GM18519 (cell line): ENCODE results near the gene SLC5A3.
A peak's percentile ranks its signal among the peaks of the same experiment; 100 is the strongest.

Experiments used
- ATAC-seq: cut with Tn5 transposase; IDR thresholded peaks from one replicate; pipeline ENCODE4 v1.9.1; 2021; ENCODE audit warnings: mild to moderate bottlenecking, moderate library complexity; ENCODE audit not compliant: unreplicated experiment, low FRiP score

Gene SLC5A3

GRCh38 chr21:34073032-34073748 is at the start of gene SLC5A3, which contains the start of gene MRPS6:
Gene SLC5A3 (plus strand): TSS chr21:34073578. CDS start chr21:34095199, 21,621 bp downstream.
Gene MRPS6 (plus strand): TSS chr21:34073578. CDS start chr21:34073701, 123 bp downstream.
- ATAC-seq: peak; percentile 44

GRCh38 chr21:34023691-34024373 is 49.5 kb upstream of the SLC5A3 start:
- no peak for ATAC-seq

DNA sequence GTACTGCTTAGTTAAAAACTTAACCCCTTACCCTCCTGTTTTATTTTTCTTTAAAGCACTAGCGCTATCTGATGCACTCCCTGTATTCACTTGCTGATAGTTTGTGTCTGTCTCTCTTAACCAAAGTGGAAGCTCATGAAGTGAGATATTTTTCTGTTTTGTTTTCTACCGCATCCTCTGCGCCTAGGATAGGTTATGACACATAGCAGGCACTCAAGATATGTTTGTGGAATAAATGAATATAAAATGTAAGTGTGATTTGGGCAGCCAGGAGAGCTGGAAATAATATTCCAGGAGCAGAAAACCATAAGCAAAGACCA is 49.0 kb upstream of the SLC5A3 start:
- ATAC-seq: no peak

DNA sequence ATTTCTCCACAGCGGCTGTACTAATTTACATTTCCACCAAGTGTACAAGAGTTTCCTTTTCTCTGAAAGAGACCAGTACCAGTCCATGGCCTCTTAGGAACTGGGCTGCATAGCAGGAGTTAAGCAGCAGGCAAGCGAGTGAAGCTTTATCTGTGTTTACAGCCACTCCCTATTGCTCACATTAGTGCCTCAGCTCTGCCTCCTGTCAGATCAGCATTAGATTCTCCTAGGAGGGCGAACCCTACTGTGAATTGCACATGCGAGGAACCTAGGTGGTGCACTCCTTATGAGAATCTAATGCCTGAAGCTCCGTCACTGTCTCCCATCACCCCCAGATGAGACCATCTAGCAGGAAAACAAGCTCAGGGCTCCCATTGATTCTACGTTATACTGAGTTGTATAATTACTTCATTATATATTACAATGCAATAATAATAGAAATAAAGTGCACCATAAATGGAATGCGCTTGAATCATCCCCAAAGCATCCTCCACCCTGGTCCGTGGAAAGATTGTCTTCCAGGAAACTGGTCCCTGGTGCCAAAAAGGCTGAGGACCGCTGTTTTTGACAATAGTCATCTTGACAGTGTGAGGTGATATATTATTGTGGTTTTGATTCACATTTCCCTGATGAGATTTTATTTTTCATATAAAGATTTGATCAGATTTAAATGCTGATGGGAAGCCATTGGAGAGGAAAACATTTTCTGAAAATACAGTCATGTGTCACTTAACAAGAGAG is 45.5 kb upstream of the SLC5A3 start:
- ATAC-seq: no peak

DNA sequence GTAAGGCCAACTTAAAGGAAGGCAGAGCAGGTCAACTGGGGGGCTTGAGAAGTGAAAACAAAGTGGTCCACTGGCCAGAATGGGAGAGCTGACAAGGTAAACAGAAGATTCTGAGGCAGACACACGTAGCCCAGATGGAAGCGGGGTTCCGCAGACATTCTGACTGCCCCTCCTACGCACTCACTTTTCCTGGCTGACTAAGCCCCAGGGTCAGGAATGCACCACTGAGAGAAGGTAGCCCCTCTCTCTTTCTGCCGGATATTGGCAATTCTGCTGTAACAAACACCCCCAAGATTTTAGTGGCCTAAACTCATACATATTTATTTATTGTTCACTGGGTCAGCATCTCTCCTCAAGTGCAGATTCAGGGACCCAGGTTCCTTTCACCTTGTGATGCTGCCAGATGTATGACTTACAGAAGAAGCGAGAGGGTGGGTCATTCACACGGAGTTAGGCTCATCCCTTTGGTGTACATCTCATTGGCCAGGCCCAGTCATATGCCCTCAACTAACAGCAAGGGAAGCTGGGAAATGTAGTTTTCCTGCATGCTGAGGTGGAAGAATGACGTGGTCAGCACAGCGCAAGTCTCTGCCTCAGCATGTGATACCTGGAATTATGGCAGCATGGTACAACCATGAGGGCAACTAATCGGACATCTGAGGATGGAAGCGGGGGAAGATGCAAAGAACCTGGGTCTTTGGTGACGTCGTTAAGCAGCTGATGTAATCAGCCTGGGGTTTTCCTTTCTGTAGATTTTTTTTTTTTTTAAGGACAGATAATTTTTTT is 43.4 kb upstream of the SLC5A3 start:
- peak; percentile 87 for ATAC-seq

DNA sequence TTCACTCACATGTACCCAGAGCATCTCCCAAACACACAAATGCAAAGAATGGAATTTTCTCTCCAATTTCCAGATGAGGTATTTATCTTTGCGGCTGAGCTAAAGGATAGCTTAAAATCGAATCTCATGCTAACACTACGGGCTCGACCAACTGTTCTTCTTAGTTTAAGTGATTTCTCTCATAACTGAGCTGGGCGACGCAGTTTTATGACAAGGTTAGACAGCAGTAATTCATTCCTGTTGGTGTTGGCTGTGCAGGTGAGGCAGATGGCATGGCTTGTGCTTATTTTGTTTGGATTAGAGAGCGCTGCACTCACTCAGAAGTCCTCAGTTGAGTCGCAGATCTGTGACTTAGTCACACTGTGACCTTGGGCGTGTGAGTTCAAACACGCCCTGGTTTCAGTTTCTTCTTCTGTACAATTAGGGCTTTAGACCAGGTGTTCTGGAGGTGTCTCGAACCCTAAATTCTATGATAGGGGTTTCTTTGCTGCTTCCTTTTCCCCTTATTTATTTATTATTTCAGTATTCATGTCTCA is 41.5 kb upstream of the SLC5A3 start:
- no peak for ATAC-seq

DNA sequence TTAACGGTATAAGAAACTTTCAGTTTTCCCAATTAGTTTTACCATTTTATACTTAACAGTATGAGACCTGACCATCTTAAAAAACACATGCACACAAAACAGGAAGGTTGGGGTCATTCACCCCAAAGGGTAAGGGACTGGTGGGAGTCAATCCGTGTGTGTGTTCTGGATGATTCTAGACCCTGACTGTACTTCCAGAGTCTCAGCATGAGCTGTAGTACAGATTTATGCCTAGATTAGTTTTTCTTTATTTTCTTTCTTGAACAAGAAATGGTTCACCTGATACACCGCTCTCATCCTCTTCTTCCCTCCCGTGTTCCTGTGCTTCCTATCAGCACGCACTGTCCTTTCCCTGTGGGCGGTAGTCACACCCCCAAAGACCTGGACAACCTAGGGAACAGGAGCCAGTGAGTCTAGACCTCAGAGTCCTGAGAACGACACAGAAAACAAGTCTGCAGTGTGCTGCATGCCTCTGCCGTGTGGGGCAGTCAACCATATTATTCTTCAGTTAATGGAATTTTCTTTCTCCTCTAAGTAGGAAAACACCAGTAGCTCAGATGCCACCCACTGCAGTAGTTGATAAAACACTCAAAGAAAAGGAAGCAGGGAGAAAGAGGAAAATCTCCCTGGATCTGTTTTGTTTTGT is 38.9 kb upstream of the SLC5A3 start:
- no peak for ATAC-seq

- no peak for ATAC-seq
Observed at GRCh38 chr21:34035619-34036354, 37.6 kb upstream of the SLC5A3 start.

DNA sequence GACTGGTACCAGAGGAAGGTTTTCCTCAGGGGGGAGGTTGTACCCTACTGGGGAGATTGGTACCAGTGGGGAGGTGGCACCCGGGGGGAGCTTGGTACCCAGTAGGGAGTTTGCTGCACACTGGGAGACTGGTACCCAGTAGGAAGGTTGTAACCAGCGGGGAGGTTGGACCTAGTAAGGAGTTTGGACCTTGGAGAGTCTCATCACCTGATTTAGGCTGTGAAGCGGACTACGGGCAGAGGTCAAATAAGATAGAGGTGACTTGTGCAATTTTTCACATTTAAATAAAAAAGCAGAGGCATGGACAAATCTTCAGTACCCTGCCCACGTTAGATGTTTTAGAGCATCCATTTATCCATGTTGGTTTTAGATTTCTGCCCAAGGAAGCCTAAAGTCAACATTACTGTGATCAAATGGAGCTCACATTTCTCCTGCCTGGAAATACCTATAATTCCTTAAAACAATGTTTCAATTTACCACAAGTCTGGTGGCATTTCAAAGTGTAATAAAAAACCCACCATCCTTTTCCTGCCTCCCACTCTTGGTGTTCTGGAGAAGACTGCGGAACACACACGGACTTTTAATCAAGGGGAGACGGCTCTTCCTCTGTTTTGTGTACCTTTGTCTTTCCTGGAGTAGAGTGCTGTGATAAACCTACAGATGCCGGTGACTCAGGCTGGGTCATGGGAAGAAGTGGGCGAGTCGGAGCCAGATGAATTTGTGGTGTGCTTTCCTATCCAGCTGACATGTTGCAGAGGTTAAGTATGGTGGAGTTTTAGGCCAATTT is 36.2 kb upstream of the SLC5A3 start:
- no peak for ATAC-seq

DNA sequence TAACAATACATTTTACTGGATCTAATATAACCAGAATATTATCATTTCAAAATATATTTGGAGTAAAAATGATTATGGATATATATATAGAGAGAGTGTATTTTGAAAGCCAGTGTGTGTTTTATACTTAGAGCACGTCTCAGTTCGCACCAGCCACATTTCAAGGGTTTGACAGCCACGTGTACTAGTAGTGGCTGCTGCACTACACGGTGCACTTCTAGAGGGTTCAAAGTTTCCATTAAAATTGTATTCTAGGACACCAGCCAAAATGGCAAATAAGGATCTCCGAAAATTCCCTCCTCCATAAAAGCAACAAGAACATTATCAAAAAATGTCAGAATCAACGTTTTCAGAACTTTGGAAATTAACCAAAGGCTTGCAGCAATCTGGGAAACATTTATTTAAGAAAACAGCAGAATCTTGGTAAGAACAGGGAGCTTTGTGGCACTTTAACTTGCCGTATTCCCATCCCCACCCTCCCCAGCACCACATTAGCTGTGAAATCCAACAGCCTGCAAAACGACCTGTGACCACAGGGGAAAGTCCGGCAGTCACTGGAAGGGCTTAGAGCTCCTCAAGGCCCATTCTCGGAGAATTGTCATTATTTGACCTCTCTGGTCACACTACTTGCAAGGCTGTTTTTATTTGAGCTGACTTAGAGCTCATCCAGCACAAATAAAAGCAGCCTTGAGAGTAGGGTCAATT is 33.5 kb upstream of the SLC5A3 start:
- ATAC-seq: no peak

DNA sequence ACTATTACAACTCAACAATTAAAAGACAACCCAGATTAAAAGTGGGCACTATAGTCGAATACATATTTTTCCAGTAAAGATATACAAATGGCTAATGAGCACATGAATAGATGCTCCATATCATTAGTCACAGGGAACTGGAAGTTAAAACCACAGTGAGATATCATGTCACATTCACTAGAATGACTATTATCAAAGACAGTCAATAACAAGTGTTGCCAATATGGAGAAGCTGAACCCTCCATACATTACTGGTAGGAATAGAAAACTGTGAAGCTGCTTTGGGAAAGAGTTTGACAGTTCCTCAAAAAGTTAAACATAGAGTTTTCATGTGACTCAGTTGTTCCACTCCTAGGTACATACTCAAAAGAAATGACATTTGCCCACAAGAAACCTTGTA is 30.6 kb upstream of the SLC5A3 start:
- ATAC-seq: no peak

GRCh38 chr21:34043333-34043732 is 30.0 kb upstream of the SLC5A3 start:
- no peak for ATAC-seq

DNA sequence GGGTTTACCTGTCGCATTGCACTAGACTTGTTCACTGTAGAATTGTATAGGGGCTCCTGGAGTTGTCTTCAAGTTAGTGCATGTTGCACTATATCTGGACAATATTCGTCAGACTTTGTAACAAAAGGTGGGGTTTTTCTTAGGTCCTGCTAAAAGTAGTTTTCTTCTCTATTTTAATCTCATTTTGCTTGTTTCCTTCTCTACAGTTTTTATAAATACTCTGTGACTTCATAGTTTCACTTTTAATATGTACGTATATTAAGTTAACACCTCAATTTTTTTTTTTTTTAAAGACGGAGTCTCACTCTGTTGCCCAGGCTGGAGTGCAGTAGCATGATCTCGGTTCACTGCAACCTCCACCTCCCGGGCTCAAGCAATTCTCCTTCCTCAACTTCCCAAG is 26.5 kb upstream of the SLC5A3 start:
- peak; percentile 48 for ATAC-seq

- no peak for ATAC-seq
Observed at GRCh38 chr21:34047835-34048234, 25.5 kb upstream of the SLC5A3 start.

DNA sequence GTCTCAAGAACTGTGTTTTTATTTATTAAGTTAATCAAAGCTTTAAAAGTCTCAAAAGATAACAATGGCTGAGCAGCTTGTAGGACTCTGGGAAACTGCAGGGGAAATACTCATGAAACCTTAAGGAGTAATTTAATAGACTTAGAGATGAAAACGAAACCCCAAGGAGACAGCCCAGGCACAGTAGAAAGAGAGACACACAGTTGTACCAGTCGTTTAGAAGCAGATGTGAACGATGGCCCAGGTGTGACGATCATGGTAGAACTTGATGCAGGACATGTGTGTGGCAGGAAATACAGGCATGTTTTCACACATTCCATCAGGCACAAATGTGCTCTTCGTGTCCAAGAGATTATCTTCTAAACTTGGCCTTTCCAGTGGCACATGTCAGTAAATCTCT is 21.2 kb upstream of the SLC5A3 start:
- no peak for ATAC-seq

DNA sequence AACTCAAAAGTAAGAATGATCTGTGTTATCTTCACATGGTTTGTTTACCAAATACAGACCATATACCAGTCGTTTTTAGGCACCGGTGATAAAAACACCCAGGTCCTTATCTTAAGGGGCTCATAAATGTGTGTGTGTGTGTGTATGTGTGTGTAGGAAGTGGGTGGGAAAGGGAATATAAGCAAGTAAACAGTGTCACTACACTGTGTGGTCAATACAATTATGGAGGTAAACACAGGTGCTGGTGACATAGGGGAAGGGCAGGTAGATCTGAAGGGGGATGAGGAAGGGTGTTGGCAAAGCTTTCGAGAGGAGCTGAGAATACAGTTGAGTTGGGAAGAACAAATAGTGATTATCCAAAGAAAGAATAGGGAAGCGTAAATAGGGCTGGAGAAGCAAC is 19.1 kb upstream of the SLC5A3 start:
- no peak for ATAC-seq

DNA sequence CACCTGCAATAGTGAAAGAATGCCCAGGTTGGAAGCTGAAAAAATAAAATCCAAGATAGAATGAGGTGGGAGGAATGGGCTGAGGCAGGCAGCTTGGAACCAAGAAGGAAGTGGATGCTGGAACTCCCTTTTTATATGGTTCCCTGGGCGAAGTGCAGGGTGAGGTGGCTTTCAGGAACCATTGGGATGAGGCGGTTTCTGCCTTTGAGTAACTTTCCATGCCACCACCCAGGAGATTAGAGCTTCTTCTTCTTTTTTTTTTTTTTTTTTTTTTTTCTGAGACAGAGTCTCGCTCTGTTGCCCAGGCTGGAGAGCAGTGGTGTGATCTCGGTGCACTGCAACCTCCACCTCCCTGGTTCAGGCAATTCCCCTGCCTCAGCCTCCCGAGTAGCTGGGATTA is 17.8 kb upstream of the SLC5A3 start:
- no peak for ATAC-seq

- no peak for ATAC-seq
Observed at GRCh38 chr21:34061983-34062382, 11.4 kb upstream of the SLC5A3 start.
